NCI-H1092 (cell line): ENCODE data around the gene MSH3.
"Not testable (repeated sequence)": the region's sequence is repeated elsewhere in the genome, so short reads cannot be mapped to it uniquely, and the experiment has no call there.

Experiments
- DNase-seq: peaks from one replicate; lab custom pipeline; 2025; lab: John Stamatoyannopoulos, UW

The MSH3 gene

DNA sequence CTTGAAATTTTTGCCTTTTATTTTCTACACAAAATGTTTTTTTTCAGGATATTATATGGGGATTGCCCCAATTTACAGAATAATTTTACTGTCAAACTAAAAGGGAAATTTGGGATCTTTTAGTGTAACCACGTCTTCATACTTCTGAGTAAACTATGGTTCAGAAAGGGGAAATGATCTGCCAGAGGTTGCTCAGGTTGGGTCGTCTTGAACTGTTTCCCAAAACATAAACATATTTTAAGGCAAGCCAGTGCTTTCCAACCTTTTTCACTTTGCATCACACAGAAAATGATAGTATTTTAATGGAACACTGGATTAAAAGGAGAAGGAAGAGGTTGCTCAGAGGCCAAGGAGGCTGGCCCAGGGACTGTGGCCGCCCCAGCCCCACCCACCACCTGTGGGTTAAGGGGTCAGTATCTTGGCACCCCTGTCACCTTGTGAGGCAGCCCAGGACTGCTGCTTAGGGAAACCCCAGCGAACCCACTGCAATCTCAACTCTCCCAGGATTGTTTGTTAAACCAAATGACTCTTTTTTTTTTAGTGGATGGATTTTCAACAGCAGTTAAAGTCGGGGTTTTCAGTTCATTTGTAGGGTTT, 143.1 kb downstream of the MSH3 start:
- DNase-seq: no peak

DNA sequence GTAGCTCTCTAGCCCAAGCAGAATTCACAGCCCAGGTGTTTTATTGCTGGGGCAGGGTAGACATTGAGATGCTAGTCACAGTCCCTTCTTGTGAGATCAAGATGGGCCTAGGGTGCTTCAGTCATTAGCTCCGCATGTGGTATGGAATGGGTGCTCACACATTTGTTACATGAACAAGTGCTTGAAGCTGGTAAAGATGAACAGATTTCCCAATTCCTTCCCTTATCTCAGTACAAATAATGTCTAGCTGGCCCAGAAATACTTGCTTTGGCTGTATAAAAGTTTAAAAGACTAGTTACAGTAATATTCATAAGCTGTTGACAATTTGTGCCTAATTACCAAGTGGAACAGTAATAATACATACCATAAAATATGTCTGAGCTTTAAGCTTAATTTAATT, 143.7 kb downstream of the MSH3 start:
- DNase-seq: no peak

DNA sequence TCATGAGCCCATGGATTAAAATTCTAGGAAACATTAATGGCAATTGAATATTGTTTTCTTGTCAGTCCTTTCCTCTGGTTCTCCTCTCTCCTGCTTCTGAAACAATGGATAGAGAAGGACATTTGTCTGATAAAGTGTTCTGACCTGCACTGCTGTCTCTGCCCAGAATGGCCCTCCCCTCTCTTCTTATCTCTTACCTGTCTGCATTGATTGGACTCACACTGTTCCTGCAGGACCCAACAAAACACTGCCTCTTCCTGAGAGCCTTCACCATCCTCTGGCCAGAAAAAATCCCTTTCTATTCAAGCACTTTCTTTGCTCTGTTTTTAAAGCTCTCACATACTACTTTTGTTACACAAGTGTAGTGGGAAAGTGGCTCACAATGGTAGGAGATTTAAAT, 144.2 kb downstream of the MSH3 start:
- DNase-seq: no peak

DNA sequence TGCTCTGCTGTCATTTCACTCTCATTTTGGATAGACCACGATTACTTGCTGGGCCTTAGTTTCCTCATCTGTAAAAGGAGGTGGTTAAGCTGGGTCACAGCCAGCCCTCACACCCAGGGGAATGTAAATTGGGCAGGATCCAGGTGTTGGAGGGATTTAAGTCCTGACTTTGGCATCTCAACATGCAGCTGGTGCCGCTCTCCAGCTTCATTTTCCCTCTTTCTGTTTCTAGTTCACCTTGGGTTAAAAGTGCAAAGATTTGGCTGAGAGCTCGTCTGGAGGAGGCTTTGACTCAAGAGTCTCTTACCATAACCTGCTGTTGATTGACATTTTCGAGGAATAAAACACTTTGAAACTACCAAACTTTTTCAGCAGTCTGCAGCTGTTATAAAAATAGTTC, 144.6 kb downstream of the MSH3 start:
- DNase-seq: no peak

DNA sequence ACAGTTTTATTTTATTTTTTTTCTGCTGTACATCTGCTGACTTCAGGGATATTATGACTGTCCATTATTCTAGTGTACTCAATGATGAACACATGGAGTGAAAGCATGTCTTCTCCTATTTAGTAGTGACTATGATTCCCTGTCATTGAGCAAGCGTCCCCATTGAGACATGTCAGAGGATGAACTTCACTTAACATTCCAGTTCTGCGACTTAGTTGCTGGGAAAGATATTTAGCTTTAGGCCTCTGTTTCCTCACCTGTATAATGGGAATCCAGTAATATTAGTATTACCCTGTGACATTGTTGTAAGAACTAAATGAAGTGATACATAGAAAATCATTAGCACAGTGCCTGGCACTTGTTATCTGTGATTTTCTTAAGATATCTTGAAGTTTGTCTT, 145.1 kb downstream of the MSH3 start:
- no peak for DNase-seq

DNA sequence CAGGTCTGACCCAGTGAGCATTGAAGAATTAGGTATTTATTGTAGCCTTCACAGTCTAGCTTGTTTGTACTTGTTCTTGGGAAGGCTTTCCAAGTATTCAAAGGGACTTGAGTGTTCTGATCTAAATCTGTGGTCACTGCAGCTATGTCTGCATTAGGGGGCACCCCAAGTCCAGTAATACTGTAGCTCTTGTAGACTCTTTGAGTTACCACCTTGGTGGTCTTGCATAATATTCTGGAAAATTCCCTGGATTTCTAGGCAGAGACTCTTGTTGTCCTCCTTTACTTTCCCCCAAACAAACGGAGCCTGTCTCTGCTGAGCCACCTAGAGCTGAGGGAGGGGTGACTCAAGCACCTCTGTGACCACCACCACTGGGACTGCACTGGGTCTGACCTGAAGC, 149.9 kb downstream of the MSH3 start:
- DNase-seq: no peak

DNA sequence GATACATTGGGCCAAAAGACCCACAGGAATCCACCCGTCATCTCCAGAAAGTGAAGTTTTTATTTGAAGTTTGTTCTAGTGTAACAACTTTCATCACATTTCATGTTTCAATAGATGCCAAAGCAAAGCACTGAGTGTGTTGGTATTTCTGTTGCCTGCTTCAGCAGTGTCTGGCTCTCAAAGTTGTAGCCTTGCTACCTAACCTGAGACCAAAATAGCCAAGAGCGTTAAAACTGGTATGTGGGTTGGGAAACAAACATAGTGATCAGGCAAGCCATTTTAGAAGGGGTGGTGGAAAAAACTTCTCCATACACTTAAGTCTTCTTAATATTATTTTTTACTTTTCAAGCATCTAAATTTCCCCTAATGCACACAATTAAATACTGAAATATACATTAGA, 150.6 kb downstream of the MSH3 start:
- DNase-seq: no peak

DNA sequence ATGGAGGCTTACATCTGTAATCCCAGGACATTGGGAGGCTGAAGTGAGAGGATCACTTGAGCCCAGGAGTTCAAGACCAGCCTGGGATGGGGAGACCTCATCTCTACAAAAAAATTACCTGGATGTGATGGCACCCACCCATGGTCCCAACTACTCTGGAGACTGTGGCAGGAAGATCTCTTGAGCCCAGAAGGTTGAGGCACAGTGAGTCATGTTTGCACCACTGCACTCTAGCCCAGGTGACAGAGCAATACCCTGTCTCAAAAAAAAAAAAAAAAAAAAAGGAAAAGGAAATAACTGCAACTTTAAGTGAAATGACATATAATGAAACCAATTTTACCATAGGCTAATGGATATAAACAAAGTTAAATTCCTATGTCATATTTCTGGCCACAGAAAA, 152.5 kb downstream of the MSH3 start:
- no peak for DNase-seq

DNA sequence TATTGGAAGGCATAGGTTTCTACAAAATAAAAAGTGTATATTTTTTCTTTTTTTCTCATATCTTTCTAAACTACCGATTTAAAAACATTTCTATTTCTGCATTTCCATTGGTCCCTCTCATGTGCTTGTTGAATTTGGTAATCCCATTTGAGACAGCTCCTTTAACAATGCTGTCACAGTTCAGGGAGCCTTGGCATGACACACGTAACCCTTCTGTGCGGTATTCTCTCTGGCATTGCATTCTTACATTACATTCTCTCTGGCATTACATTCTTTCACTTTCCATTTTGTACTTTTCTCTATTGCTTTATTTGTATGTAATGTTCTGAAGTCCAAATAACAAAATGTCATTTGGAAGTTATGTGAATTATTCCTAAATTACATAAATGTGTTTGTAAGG, 155.0 kb downstream of the MSH3 start:
- DNase-seq: no peak

DNA sequence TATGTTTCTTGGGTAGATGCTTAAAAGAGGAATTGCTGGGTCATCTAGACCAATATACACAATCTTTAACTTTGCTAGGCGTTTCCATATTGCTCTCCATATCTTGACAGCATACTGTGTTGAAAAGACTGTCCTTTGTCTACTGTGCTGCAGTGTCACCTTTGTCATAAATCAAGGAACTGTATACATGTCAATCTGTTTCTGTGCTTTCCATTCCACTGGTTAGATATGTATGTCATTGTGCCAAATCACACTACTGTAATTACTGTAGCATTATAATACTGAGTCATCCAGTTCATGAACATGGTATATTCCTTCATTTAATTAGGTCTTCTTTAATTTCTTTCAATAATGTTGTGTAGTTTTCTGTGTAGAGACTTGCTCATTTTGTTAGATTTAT, 156.0 kb downstream of the MSH3 start:
- no peak for DNase-seq

DNA sequence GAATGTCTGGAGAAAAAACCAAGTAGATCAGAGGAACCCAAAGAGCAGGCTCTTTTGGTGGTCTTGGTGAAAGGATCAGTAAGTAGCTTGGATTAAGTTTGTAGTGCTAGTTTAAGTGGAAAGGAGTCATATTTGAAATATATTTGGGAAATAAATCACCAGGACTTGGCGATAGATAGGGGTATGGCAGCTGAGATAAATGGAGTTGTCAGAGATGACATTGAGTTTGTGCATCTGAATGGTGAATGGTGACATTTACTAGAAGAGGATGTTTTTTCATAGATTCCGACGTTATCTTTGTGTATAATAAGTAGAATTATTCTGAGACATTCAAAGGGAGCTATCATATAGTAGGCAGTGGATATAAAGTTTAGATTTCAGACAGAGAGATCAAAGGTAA, 162.1 kb downstream of the MSH3 start:
- DNase-seq: no peak

DNA sequence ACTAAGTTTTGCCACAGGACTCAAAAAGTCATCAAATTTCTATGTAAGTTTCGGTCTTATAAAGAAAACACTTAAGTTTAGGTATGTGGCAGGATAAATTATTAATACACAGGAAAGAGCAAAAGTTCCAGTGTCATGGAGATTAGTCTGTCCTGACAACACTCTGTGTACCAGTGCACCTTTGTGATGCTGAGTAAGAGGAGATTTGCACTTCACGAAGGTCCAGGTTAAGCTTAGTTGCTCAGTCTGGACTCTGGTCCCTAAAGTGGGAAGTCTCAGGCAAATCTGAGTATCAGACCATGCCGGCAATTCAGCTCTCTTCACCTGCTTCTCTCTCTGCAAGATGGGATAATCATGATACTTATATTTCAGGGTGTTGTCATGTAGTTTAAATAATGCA, 166.2 kb downstream of the MSH3 start:
- no peak for DNase-seq

DNA sequence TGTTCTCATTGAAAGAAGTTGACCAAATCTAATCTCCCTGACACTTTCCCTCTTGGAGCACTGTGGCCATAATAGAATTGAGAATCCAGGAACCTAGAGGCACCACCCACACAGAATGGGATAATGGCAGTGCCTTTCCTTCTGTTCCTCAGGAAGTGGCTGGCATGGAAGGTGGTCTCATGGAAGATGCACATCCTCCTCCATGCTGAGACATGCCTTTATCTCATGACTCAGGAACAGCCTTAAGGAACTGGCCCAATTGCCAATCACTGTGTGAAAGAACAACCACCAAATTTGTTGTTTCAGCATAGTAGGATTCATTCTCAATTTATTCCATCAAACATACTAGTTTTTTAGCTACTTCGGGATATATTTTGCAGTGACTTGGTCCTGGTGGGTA, 168.2 kb downstream of the MSH3 start:
- DNase-seq: no peak

DNA sequence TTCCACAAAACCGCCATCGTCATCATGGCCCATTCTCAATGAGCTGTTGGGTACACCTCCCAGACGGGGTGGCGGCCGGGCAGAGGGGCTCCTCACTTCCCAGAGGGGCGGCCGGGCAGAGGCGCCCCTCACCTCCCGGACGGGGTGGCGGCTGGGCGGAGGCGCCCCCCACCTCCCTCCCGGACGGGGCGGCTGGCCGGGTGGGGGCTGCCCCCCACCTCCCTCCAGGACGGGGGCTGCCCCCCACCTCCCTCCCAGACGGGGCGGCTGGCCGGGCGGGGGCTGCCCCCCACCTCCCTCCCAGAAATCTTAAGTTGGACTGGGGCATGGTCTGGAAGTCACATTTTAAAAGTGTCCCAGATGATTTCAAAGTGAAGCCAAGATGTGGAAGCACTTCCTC, 169.7 kb downstream of the MSH3 start:
- DNase-seq: not testable (repeated sequence)

DNA sequence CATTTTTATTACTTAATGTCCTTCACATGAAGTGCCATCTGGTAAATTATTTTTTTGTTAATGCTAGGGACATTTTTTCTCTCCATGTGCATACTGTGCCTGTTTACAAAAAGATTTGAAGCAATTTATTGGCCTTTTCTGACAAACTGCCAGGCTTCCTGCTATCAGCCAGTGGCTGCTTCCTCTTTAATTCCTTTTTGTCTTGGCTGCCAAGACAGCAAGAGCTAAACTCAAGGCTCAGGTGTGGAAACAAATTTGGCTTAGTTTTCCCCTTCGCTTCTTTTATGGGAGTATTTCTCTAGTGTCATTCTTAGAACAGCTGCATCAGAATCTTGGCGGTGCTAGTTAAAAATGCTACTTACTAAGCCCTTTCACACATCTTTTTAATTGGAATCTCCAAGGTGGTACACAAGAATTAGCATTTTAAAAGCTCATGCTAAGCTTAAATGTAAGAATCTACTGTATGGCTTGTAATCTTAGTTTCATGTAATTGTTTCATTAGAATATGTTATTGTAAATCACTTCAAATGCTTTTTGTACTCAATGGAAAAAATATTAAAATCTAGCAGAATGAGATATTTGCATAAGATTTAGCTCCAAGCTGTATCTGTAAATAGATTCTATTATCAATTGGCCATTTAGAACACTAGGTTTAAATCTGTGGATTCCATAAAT, 171.5 kb downstream of the MSH3 start:
- DNase-seq: no peak

DNA sequence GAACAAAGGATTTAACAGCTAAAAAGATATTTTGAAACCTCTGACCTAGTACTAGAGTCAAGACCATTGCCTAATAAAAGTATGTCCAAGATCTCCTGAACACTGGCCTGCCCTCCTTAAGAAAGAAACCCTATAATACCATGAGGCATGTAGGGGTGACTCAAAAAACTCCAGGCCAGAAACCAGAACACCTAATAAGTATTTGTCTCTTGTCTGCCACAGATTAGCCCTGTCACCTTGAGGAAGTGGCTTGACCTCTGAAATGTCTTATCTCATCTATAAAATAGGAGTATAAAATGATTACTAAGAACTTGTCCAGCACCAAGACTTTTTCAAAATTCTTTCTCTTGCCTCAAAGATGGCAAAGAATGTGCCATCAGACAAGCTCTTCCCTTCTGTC, 180.3 kb downstream of the MSH3 start:
- DNase-seq: no peak

DNA sequence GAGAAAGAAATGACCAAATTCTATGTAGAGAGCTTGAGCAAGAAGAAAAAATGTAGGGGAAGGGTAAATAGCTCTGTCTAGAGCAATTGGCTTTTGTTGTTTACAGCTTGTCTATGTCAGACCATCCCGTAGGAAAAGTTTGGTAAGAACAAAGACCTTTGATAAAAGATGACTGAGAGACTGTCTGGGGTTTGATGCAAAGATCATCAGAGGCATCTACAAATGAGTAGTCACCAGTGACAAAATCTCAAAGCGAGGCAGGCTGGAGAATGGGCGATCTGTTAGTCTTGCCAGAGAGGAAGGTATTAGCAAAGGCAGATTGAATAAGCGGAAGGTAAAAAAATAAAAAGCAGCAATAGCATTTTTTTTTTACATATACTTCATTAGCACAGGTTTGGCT, 180.7 kb downstream of the MSH3 start:
- DNase-seq: no peak

DNA sequence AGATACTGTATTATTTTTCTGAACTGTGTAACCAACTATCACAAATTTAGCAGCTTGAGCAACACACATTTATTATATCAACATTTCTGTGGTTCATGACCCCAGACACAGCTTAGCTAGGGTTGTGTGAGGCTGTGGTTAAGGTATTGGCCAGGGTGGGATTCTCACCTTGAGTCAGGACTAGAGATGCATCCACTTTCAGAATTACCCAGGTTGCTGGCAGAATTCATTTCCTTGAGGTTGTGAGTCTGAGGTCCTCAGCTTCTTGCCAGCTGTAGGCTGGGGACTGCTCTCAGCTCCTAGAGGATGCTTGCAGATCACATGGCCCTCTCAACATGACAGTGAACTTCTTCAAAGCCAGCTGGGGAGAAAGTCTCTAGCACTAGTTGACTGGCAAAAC, 183.2 kb downstream of the MSH3 start:
- no peak for DNase-seq

DNA sequence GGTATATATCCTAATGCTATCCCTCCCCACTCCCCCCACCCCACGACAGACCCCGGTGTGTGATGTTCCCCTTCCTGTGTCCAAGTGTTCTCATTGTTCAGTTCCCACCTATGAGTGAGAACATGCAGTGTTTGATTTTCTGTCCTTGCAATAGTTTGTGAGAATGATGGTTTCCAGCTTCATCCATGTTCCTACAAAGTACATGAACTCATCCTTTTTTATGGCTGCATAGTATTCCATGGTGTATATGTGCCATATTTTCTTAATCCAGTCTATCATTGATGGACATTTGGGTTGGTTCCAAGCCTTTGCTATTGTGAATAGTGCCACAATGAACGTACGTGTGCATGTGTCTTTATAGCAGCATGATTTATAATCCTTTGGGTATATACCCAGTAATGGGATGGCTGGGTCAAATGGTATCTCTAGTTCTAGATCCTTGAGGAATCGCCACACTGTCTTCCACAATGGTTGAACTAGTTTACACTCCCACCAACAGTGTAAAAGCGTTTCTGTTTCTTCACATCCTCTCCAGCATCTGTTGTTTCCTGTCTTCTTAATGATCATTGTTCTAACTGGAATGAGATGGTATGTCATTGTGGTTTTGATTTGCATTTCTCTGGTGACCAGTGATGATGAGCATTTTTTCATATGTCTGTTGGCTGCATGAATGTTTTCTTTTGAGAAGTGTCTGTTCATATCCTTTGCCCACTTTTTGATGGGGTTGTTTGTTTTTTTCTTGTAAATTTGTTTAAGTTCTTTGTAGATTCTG, 186.8 kb downstream of the MSH3 start:
- DNase-seq: not testable (repeated sequence)

DNA sequence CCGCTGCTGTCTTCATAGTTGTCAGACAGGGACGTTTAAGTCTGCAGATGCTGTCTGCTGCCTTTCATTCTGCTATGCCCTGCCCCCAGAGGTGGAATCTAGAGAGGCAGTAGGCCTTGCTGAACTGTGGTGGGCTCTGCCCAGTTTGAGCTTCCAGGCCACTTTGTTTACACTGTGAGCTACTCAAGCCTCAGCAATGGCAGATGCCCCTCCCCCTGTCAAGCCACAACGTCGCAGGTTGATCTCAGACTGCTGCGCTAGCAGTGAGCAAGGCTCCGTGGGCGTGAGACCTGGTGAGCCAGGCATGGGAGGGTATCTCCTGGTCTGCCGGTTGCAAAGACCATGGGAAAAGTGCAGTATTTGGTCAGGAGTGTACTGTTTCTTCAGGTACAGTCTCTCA, 192.0 kb downstream of the MSH3 start:
- not testable (repeated sequence) for DNase-seq

DNA sequence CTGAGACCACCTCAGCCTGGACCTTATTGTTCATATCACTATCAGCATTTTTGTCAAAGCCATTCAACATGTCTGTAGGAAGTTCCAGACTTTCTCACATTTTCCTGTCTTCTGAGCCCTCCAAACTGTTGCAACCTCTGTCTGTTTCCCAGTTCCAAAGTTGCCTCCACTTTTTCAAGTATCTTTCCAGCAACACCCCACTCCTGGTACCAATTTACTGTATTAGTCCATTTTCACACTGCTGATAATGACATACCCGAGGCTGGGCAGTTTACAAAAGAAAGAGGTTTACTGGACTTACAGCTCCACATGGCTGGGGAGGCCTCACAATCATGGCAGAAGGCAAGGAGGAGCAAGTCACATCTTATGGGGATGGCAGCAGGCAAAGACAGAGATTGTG, 195.7 kb downstream of the MSH3 start:
- not testable (repeated sequence) for DNase-seq

DNA sequence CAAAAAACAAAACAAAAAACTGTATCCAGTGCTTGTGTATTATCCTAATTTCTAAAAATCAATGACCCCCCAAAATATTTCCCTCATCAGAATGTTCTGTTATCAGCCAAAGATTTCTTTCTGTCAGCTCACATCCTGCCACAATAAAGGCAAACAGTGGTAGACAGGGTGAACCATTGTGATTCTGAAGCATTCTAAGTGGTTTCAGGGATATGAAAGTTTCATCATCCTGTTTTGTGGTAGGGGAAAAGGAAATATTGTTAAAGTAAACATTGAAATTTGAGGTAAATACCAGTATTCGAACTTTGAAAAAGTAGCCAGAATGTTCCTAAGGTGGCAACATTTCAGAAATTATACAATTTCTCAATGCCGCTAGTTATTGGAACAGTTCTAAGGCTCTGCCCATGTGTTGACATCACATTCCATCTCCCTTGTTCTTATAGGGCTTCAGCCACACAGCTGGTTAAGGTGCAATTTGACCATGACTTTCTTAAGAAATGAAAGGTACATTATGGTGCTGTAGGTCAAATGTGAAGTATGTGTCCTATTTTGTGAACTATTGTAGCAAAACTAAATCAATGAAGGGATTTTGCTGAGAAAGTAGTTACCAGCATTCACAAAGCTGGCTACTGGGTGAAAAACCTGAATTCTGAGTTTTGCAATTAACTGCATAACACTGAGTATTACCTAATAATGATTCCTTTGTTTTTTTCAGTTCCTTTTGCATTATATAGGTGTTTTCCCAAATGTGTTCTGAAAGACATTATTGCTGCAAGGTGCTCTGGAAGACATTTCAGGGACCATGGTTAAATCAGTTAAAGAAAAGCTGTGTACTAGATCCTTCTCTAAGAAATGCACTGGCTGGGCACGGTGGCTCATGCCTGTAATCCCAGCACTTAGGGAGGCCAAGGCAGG, 198.1 kb downstream of the MSH3 start:
- DNase-seq: no peak
